CD4-positive, alpha-beta T cell treated with Interleukin-21 for 1 hour (primary cell): Measurements from ENCODE around the gene FGD3.

Source experiments
- DNase-seq: peaks from one replicate; pipeline ENCODE4 v3.0.0-alpha.2; 2020

Gene FGD3

GRCh38 chr9:93082841-93083411, 135.6 kb downstream of the FGD3 start:
- no peak for DNase-seq

GRCh38 chr9:93083592-93084470, 136.5 kb downstream of the FGD3 start:
- no peak for DNase-seq

DNA sequence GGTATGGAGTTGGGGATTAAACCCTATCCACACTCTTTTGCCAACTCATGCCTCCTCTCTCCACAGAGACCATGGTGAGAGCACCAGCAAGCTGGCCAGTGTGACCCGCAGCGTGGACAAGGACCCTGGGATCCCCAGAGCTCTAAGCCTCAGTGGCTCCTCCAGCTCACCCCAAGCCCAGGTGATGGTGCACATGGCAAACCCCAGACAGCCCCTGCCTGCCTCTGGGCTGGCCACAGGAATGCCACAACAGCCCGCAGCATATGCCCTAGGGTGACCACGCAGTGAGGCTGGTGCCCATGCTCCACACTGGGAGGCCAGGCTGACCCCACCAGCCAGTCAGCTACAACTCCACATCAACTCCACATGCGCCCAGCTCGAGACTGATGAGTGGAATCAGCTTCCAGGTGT, 137.2 kb downstream of the FGD3 start:
- no peak for DNase-seq

GRCh38 chr9:93085676-93086075, 138.4 kb downstream of the FGD3 start:
- DNase-seq = no peak
